Spleen (tissue), 7 donors: ENCODE results near the gene PLAU.

Source experiments
- CTCF ChIP-seq, 11 experiments: fragments of 200-600 bp in 7 of 11; fragments of 450-650 bp in 4 of 11; sonication (generic) in 4 of 11; IDR thresholded peaks in 8 of 11; conservative IDR thresholded peaks in 3 of 11; 1 replicate in 7 of 11; 2 replicates in 4 of 11; pipeline versions ENCODE4 v1.4.0 to v1.8.0; 2016 to 2021; ENCODE audit warnings: antibody characterized with exemption in 11 of 11, inconsistent platforms in 4 of 11, mild to moderate bottlenecking in 1 of 11
- POLR2A ChIP-seq, 3 donors: fragments of 450-650 bp; IDR thresholded peaks; one replicate each; pipeline ENCODE4 v1.5.1; 2017; ENCODE audit warnings: antibody characterized with exemption in 3 of 3, mild to moderate bottlenecking in 1 of 3
- donor health status: DM: no; HTN: no; CAD: no; lungs with moderate emphysema.
- donor health status: DM: no; HTN: no; CAD: no.
- donor health status: DM: no; HTN: no; CAD: no.

- TF ChIP-seq CTCF (IDR thresholded peaks at IDR 0.05 in 8 of 11, conservative IDR thresholded peaks at IDR 0.05 in 3 of 11) (no peak), POLR2A (IDR thresholded peaks at IDR 0.05) (no peak)
Observed at GRCh38 chr10:73937333-73938043, 26.6 kb downstream of the PLAU start.
